RWPE1 (cell line): ENCODE measurements around the gene PIGB.
A peak's percentile ranks its signal among the peaks of the same experiment; 100 is the strongest.

Source experiments
- CTCF ChIA-PET: fragments of 350-600 bp; sonication (Branson Sonifier 250); formaldehyde crosslinking; extraction: SDS; loops from one replicate; lab custom pipeline; 2021; lab: Yijun Ruan, JAX
- POLR2A ChIA-PET: fragments of 400-600 bp; formaldehyde crosslinking; extraction: SDS; loops from one replicate; lab custom pipeline; 2020; ENCODE audit warnings: antibody characterized with exemption; ENCODE audit not compliant: low non-redundant PET; lab: Yijun Ruan, JAX
- DNase-seq: peaks from one replicate; pipeline ENCODE4 v3.0.0; 2012; ENCODE audit warnings: low spot score
- H3K27ac ChIP-seq: fragments of 450-650 bp; 2 replicates; pipeline ENCODE4 v1.5.1; 2017
- CTCF ChIP-seq: fragments of 450-650 bp; conservative IDR thresholded peaks from 2 replicates; pipeline ENCODE4 v1.5.1; 2017; ENCODE audit warnings: low read depth, mild to moderate bottlenecking

PIGB gene

GRCh38 chr15:55353025-55353424 is 34.0 kb downstream of the PIGB start:
- TF ChIP-seq CTCF = no peak
- no peak overlapping the region for H3K27ac ChIP-seq
- CTCF ChIA-PET = no interaction called here
- DNase-seq = no peak
- POLR2A ChIA-PET = interaction anchor here (0.6 kb wide), 1 partner anchor 62 kb away, joined by 5 read pairs; no protein-coding TSS in a partner anchor

- CTCF ChIA-PET = no interaction called here
- no peak overlapping the region for H3K27ac ChIP-seq
- DNase-seq = no peak
- POLR2A ChIA-PET = no interaction called here
- no peak for TF ChIP-seq CTCF
These were observed 38.1 kb downstream of the PIGB start for GRCh38 chr15:55356985-55357585.

- CTCF ChIA-PET = interaction anchor here (0.5 kb wide), 1 partner anchor 276 kb away, joined by 3 read pairs; no protein-coding TSS in a partner anchor
- TF ChIP-seq CTCF = no peak
- POLR2A ChIA-PET = no interaction called here
- DNase-seq = peak; percentile 20
- no peak overlapping the region for H3K27ac ChIP-seq
These were observed 38.8 kb downstream of the PIGB start for GRCh38 chr15:55357774-55358173.

- no peak overlapping the region for H3K27ac ChIP-seq
- TF ChIP-seq CTCF = no peak
- DNase-seq = no peak
- ChIA-PET POLR2A (no interaction called here), CTCF (interaction anchor here (1.1 kb wide), 1 partner anchor 50 kb away, joined by 5 read pairs; the partner anchor contains the start of genes CCPG1 and PIERCE2)
These were observed 39.4 kb downstream of the PIGB start for GRCh38 chr15:55358471-55358870.

GRCh38 chr15:55360256-55360655 is 41.2 kb downstream of the PIGB start:
- no peak for TF ChIP-seq CTCF
- no peak for DNase-seq
- ChIA-PET POLR2A (no interaction called here), CTCF (no interaction called here)
- H3K27ac ChIP-seq = no peak overlapping the region

- no peak for DNase-seq
- CTCF ChIA-PET = interaction anchor here (0.6 kb wide), 1 partner anchor 47 kb away, joined by 3 read pairs; the partner anchor contains the start of genes CCPG1 and PIERCE2
- H3K27ac ChIP-seq = no peak overlapping the region
- POLR2A ChIA-PET = no interaction called here
- no peak for TF ChIP-seq CTCF
These were observed 42.0 kb downstream of the PIGB start for GRCh38 chr15:55361048-55361447.
